ENCODE results near the gene PTX4.

DNA sequence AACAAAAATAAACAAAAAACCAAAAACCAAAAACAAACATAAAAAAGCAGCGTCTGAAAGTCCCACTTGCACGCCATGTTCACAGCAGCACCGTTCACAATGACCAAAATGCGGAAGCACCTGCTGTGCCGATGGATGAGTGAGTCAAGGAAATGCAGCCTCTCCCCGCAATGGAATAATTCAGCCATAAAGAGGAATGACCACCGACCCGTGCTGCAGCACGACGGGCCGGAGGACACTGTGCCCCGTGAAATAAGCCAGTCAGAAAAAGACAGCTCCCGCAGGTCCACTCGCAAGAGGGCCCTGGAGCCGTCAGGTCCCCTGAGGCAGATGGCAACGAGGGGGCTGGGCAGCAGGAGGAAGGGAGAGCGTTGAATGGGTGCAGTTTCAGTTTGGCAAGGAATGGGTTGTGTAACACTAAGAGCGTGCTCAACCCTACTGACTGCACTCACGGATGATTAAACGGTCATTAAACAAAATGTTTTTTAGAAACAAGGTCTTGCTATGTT is 19.0 kb downstream of the PTX4 start:
- TF ChIP-seq, protein P1, sequence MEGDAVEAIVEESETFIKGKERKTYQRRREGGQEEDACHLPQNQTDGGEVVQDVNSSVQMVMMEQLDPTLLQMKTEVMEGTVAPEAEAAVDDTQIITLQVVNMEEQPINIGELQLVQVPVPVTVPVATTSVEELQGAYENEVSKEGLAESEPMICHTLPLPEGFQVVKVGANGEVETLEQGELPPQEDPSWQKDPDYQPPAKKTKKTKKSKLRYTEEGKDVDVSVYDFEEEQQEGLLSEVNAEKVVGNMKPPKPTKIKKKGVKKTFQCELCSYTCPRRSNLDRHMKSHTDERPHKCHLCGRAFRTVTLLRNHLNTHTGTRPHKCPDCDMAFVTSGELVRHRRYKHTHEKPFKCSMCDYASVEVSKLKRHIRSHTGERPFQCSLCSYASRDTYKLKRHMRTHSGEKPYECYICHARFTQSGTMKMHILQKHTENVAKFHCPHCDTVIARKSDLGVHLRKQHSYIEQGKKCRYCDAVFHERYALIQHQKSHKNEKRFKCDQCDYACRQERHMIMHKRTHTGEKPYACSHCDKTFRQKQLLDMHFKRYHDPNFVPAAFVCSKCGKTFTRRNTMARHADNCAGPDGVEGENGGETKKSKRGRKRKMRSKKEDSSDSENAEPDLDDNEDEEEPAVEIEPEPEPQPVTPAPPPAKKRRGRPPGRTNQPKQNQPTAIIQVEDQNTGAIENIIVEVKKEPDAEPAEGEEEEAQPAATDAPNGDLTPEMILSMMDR (conservative IDR thresholded peaks at IDR 0.05; ENCODE audit: low read depth in 2 of 2) = no peak
- TF ChIP-seq EZH2 (IDR thresholded peaks at IDR 0.05; ENCODE audit: low read depth, unreplicated experiment) (no peak), POLR2AphosphoS5 (IDR thresholded peaks at IDR 0.05; ENCODE audit: low read depth) (no peak), JUNB (IDR thresholded peaks at IDR 0.05; ENCODE audit: unreplicated experiment) (no peak), ZNF114 (CRISPR knock-in tag; IDR thresholded peaks at IDR 0.05) (no peak), CREB1 (CRISPR knock-in tag; IDR thresholded peaks at IDR 0.05; ENCODE audit: low read depth) (no peak), EZH2phosphoT487 (IDR thresholded peaks at IDR 0.05; ENCODE audit: unreplicated experiment) (no peak), STAT1 (IDR thresholded peaks at IDR 0.05; ENCODE audit: unreplicated experiment) (no peak), NANOG (IDR thresholded peaks at IDR 0.05; ENCODE audit: borderline replicate concordance) (no peak)
- TF ChIP-seq, protein P2, sequence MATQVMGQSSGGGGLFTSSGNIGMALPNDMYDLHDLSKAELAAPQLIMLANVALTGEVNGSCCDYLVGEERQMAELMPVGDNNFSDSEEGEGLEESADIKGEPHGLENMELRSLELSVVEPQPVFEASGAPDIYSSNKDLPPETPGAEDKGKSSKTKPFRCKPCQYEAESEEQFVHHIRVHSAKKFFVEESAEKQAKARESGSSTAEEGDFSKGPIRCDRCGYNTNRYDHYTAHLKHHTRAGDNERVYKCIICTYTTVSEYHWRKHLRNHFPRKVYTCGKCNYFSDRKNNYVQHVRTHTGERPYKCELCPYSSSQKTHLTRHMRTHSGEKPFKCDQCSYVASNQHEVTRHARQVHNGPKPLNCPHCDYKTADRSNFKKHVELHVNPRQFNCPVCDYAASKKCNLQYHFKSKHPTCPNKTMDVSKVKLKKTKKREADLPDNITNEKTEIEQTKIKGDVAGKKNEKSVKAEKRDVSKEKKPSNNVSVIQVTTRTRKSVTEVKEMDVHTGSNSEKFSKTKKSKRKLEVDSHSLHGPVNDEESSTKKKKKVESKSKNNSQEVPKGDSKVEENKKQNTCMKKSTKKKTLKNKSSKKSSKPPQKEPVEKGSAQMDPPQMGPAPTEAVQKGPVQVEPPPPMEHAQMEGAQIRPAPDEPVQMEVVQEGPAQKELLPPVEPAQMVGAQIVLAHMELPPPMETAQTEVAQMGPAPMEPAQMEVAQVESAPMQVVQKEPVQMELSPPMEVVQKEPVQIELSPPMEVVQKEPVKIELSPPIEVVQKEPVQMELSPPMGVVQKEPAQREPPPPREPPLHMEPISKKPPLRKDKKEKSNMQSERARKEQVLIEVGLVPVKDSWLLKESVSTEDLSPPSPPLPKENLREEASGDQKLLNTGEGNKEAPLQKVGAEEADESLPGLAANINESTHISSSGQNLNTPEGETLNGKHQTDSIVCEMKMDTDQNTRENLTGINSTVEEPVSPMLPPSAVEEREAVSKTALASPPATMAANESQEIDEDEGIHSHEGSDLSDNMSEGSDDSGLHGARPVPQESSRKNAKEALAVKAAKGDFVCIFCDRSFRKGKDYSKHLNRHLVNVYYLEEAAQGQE (IDR thresholded peaks at IDR 0.05; ENCODE audit: unreplicated experiment) = no peak
- TF ChIP-seq, protein P3, sequence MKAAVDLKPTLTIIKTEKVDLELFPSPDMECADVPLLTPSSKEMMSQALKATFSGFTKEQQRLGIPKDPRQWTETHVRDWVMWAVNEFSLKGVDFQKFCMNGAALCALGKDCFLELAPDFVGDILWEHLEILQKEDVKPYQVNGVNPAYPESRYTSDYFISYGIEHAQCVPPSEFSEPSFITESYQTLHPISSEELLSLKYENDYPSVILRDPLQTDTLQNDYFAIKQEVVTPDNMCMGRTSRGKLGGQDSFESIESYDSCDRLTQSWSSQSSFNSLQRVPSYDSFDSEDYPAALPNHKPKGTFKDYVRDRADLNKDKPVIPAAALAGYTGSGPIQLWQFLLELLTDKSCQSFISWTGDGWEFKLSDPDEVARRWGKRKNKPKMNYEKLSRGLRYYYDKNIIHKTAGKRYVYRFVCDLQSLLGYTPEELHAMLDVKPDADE (IDR thresholded peaks at IDR 0.05) = no peak
